ENCODE measurements around the gene GALNT10. TPM values are rescaled to one million over a fixed set of nuclear protein-coding genes. Genes with fewer than 3 reads are reported as not detected.
A peak's percentile ranks its signal among the peaks of the same experiment; 100 is the strongest.

GALNT10 gene
- total RNA-seq, 2 donors from 2014 or later = 32.2 to 44.1 TPM

- DNase-seq (ENCODE audit: low spot score) (no peak), ATAC-seq (no peak)
- no peaks in the 10 kb centered on the region for H3K9me3 Mint-ChIP-seq
- peaks cover 7 to 10% of the 10 kb centered on the region in 2 donors for H3K4me1 Mint-ChIP-seq (ENCODE audit: low read depth in 2 of 2)
- H3K27me3 Mint-ChIP-seq = no peaks in the 10 kb centered on the region
- H3K4me3 Mint-ChIP-seq = no peak overlapping the region
- peaks cover 26% of the 10 kb centered on the region for H3K36me3 Mint-ChIP-seq
- no peak overlapping the region for H3K27ac Mint-ChIP-seq
Measured at GRCh38 chr5:154333016-154333415, 142.5 kb downstream of the GALNT10 start.

- Mint-ChIP-seq H3K9me3 (no peaks in the 10 kb centered on the region), H3K36me3 (peaks cover 29% of the 10 kb centered on the region), H3K27ac (no peak overlapping the region)
Measured at GRCh38 chr5:154334406-154335064, 144.0 kb downstream of the GALNT10 start.

GRCh38 chr5:154335065-154335448, 144.5 kb downstream of the GALNT10 start:
- Mint-ChIP-seq H3K36me3 (peaks cover 29% of the 10 kb centered on the region), H3K4me1 (ENCODE audit: low read depth in 2 of 2) (peaks cover 7 to 13% of the 10 kb centered on the region in 2 donors), H3K9me3 (no peaks in the 10 kb centered on the region), H3K27ac (no peak overlapping the region), H3K27me3 (no peaks in the 10 kb centered on the region), H3K4me3 (no peak overlapping the region)
- ATAC-seq (no peak), DNase-seq (ENCODE audit: low spot score) (no peak)

More at GRCh38 chr5:154334406-154335064, 144.0 kb downstream of the GALNT10 start:
- Mint-ChIP-seq H3K4me3 (no peak overlapping the region), H3K4me1 (ENCODE audit: low read depth in 2 of 2) (peaks cover 7 to 13% of the 10 kb centered on the region in 2 donors), H3K27me3 (no peaks in the 10 kb centered on the region)
- ATAC-seq (no peak), DNase-seq (ENCODE audit: low spot score) (no peak)

- DNase-seq (ENCODE audit: low spot score) (no peak), ATAC-seq (no peak)
- Mint-ChIP-seq H3K4me1 (ENCODE audit: low read depth in 2 of 2) (peaks cover 16 to 17% of the 10 kb centered on the region in 2 donors), H3K9me3 (no peaks in the 10 kb centered on the region), H3K4me3 (no peak overlapping the region), H3K36me3 (peaks cover 19% of the 10 kb centered on the region), H3K27me3 (no peaks in the 10 kb centered on the region), H3K27ac (no peak overlapping the region)
Measured at GRCh38 chr5:154341620-154342019, 151.1 kb downstream of the GALNT10 start.

DNA sequence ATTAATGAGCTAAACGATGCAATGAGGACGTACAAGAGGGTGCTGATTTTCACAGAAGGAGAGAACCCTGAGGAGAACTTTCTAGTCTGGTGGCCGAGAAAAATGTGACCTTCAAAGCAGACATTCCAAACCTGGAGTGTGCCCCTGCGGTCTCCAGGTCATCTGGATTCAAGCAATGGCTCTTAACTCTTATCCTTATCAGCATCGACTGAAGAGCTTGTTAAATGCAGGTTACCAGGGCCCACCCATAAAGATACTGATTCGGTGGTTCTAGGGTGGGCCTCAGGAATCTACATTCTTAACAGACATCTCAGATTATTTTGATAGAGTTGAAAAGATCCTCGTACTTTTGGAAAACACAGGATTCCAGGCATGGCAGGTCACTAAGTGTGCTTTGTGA, 151.7 kb downstream of the GALNT10 start:
- Mint-ChIP-seq H3K9me3 (no peaks in the 10 kb centered on the region), H3K27me3 (no peaks in the 10 kb centered on the region), H3K36me3 (peaks cover 16% of the 10 kb centered on the region), H3K4me3 (no peak overlapping the region), H3K27ac (no peak overlapping the region), H3K4me1 (ENCODE audit: low read depth in 2 of 2) (peaks cover 16 to 17% of the 10 kb centered on the region in 2 donors)
- DNase-seq (ENCODE audit: low spot score) (no peak), ATAC-seq (no peak)

DNA sequence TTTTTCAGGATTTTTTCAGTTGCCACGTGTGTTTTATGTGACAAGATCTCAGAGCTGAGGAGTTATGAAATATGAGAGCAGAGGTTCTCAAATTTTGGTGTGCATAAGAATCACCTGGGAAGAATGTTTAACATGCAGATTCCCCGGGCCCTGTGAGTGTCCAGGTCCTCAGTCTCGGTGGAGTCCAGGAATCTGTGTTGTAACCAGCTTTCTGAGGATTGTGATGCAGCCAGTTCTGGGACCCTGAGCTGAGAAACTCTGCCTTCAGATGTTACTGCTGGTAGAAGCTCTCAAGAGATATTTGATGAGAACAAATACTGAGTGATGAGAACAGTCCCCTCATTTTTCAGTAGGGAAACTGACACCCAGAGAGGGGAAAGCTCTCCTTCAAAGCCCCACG, 152.4 kb downstream of the GALNT10 start:
- H3K36me3 Mint-ChIP-seq = peaks cover 9% of the 10 kb centered on the region
- no peak overlapping the region for H3K4me3 Mint-ChIP-seq
- H3K27ac Mint-ChIP-seq = no peak overlapping the region
- no peaks in the 10 kb centered on the region for H3K9me3 Mint-ChIP-seq
- H3K4me1 Mint-ChIP-seq (ENCODE audit: low read depth in 2 of 2) = peaks cover 10 to 11% of the 10 kb centered on the region in 2 donors
- H3K27me3 Mint-ChIP-seq = no peaks in the 10 kb centered on the region
- DNase-seq (ENCODE audit: low spot score) (no peak), ATAC-seq (no peak)

- Mint-ChIP-seq H3K27ac (no peak overlapping the region), H3K4me3 (no peak overlapping the region)
- no peak for ATAC-seq
Measured at GRCh38 chr5:154344461-154344860, 153.9 kb downstream of the GALNT10 start.

GRCh38 chr5:154345255-154345952, 154.9 kb downstream of the GALNT10 start:
- no peak for DNase-seq (ENCODE audit: low spot score)
- Mint-ChIP-seq H3K4me1 (ENCODE audit: low read depth in 2 of 2) (peaks cover 10 to 15% of the 10 kb centered on the region in 2 donors), H3K4me3 (no peak overlapping the region), H3K27me3 (no peaks in the 10 kb centered on the region), H3K9me3 (no peaks in the 10 kb centered on the region), H3K36me3 (peaks cover 5% of the 10 kb centered on the region), H3K27ac (peak overlapping the region in 1 of 2 donors; percentile 30)
- ATAC-seq = no peak

More at GRCh38 chr5:154344461-154344860, 153.9 kb downstream of the GALNT10 start:
- H3K4me1 Mint-ChIP-seq (ENCODE audit: low read depth in 2 of 2) = peaks cover 10 to 11% of the 10 kb centered on the region in 2 donors
- peaks cover 5% of the 10 kb centered on the region for H3K36me3 Mint-ChIP-seq
- no peak for DNase-seq (ENCODE audit: low spot score)
- H3K9me3 Mint-ChIP-seq = no peaks in the 10 kb centered on the region
- no peaks in the 10 kb centered on the region for H3K27me3 Mint-ChIP-seq

DNA sequence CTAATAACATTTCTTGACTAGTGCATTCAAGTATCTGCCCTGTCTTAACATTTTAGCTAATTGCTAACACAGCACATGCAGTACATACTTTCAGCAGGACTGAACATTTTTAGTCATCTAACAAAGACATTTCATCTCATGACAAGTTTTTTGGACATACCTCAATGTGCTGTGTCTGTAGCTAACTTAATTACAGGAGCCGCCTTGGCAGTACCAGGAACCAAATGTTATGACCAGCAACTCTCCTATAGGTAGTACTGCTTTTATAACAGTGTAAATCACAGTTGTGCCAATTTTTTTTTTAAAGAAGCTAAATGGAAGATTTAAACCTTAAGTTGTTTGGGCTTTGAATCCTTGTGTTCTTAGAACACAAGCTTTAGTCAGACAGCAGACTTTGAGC, 155.9 kb downstream of the GALNT10 start:
- H3K27me3 Mint-ChIP-seq = no peaks in the 10 kb centered on the region
- no peak overlapping the region for H3K27ac Mint-ChIP-seq
- DNase-seq (ENCODE audit: low spot score) = no peak
- peaks cover 12 to 18% of the 10 kb centered on the region in 2 donors for H3K4me1 Mint-ChIP-seq (ENCODE audit: low read depth in 2 of 2)
- no peak overlapping the region for H3K4me3 Mint-ChIP-seq
- no peak for ATAC-seq
- H3K36me3 Mint-ChIP-seq = peaks cover 5% of the 10 kb centered on the region
- H3K9me3 Mint-ChIP-seq = no peaks in the 10 kb centered on the region

DNA sequence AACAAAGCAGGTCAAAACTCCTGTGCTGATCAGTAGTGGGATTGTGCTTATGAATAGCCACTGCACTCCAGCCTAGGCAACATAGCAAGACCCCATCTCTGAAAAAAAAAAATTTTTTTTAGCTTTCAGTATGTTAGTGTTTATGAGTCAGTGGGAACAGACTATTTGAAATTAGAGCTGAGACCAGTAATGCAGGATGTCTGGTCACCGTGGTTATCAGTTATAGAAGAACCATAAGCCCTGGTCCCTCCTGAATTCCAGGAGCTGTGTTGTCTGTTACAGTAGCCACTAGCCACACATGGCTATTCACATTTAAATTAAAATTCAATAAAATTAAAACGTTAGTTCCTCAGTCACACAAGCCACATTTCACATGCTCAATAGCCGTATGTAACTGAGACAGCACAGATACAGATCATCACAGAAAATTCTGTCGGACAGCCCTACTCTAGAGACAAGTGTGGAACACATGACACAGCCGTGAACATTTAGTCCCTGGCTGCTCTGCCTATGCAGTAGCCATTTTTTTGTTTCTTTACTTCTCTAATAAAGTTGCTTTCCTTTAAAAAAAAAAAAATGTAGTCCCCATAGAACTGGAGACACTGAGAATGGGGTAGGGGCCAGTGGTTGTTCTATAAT, 159.2 kb downstream of the GALNT10 start:
- no peaks in the 10 kb centered on the region for H3K27me3 Mint-ChIP-seq

GRCh38 chr5:154351141-154351540, 160.6 kb downstream of the GALNT10 start:
- Mint-ChIP-seq H3K27ac (peak overlapping the region in 1 of 2 donors; percentile 13), H3K36me3 (peaks cover 3% of the 10 kb centered on the region), H3K4me3 (no peak overlapping the region), H3K4me1 (ENCODE audit: low read depth in 2 of 2) (peaks cover 30 to 43% of the 10 kb centered on the region in 2 donors), H3K9me3 (no peaks in the 10 kb centered on the region), H3K27me3 (no peaks in the 10 kb centered on the region)
- DNase-seq (ENCODE audit: low spot score) (no peak), ATAC-seq (no peak)

More for the DNA sequence above, 159.2 kb downstream of the GALNT10 start:
- H3K4me3 Mint-ChIP-seq = no peak overlapping the region
- no peaks in the 10 kb centered on the region for H3K9me3 Mint-ChIP-seq
- peaks cover 25 to 36% of the 10 kb centered on the region in 2 donors for H3K4me1 Mint-ChIP-seq (ENCODE audit: low read depth in 2 of 2)
- H3K27ac Mint-ChIP-seq = no peak overlapping the region
- peak in 1 of 2 donors; percentile 45 for ATAC-seq
- H3K36me3 Mint-ChIP-seq = peaks cover 5% of the 10 kb centered on the region
- no peak for DNase-seq (ENCODE audit: low spot score)

DNA sequence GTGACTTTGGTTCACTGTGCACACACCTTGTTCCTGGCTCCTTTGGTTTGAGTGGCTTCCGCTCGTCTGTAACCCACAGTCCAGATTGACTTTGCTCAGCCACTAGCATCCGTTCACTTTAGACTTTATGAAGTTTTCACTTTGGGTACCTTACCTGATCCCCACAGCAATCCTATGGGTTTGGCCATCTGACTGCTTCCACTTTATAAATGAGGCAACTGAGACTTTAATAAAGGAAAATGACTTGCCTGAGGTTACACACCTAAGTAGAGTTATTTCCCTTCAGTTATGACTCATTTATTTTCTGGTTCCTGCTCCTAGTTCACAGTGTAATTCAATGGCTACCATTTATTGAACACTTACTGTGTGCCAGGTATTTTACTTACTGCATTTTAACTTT, 161.0 kb downstream of the GALNT10 start:
- ATAC-seq (peak in 1 of 2 donors; percentile 55), DNase-seq (ENCODE audit: low spot score) (no peak)
- H3K27me3 Mint-ChIP-seq = no peaks in the 10 kb centered on the region
- H3K4me3 Mint-ChIP-seq = no peak overlapping the region
- no peaks in the 10 kb centered on the region for H3K9me3 Mint-ChIP-seq
- H3K4me1 Mint-ChIP-seq (ENCODE audit: low read depth in 2 of 2) = peaks cover 31 to 43% of the 10 kb centered on the region in 2 donors
- peak overlapping the region; percentile 13 to 26 for H3K27ac Mint-ChIP-seq
- H3K36me3 Mint-ChIP-seq = no peaks in the 10 kb centered on the region

GRCh38 chr5:154352960-154353548, 162.5 kb downstream of the GALNT10 start:
- ATAC-seq (no peak), DNase-seq (ENCODE audit: low spot score) (no peak)
- Mint-ChIP-seq H3K4me1 (ENCODE audit: low read depth in 2 of 2) (peaks cover 37 to 41% of the 10 kb centered on the region in 2 donors), H3K27ac (peak overlapping the region in 1 of 2 donors; percentile 45), H3K9me3 (no peaks in the 10 kb centered on the region), H3K4me3 (no peak overlapping the region), H3K27me3 (no peaks in the 10 kb centered on the region), H3K36me3 (no peaks in the 10 kb centered on the region)
